K562 (cell line): ENCODE measurements around the gene TUBA8. TPM values are rescaled to one million over a fixed set of nuclear protein-coding genes. Genes with fewer than 3 reads are reported as not detected.

ENCODE experiments used
- ATAC-seq: fragments of 200-7000 bp; cut with Tn5 transposase; 3 replicates; pipeline ENCODE4 v1.9.1; 2020; ENCODE audit warnings: moderate library complexity
- BruUV-seq: library from RNA; stranded (reverse); fragments of 400-500 nt; replicated peaks from 2 replicates; lab custom pipeline; 2021; lab: Mats Ljungman, UMichigan
- CTCF ChIA-PET: fragments of 300-600 bp; formaldehyde crosslinking; extraction: SDS; loops from one replicate; lab custom pipeline; 2021; ENCODE audit warnings: low intra/inter-chr PET ratio; lab: Yijun Ruan, JAX
- POLR2A ChIA-PET: fragments of 300-600, 350-650 bp; sonication (Branson Sonifier 250); formaldehyde crosslinking; extraction: SDS; loops from one replicate; lab custom pipeline; 2021; ENCODE audit warnings: antibody characterized with exemption, inconsistent platforms; lab: Yijun Ruan, JAX
- DNase-seq, 4 experiments: peaks; one replicate each; pipeline versions ENCODE4 v3.0.0 to v3.0.0-alpha.2; 2011 to 2018; ENCODE audit warnings: low spot score in 3 of 4, mixed read lengths in 3 of 4; ENCODE audit errors: extremely low read depth in 1 of 4
- FAIRE-seq: peaks from 2 replicates; lab custom pipeline; 2011; peaks lifted over from hg19 to GRCh38; lab: Jason Lieb, UNC
- H2AFZ ChIP-seq: 2 replicates; pipeline ENCODE4 v1.6.0; 2011; ENCODE audit warnings: low read depth, low read length, control low read depth, inconsistent platforms
- H3K27ac ChIP-seq: fragments of 200-600 bp; 3 replicates; pipeline ENCODE4 v1.8.0; 2011; ENCODE audit warnings: low read depth, mild to moderate bottlenecking, control low read depth, inconsistent platforms, low read length, moderate library complexity, mixed read lengths; ENCODE audit errors: extremely low read depth
- H3K27me3 ChIP-seq, 2 experiments: fragments of 300-600 bp in 1 of 2; 2 replicates in 1 of 2; 3 replicates in 1 of 2; pipeline versions ENCODE4 v1.6.0 to v1.8.0; 2011; ENCODE audit warnings: inconsistent platforms in 2 of 2, low read length in 2 of 2, mild to moderate bottlenecking in 1 of 2, mixed read lengths in 1 of 2, moderate library complexity in 1 of 2; ENCODE audit not compliant: control insufficient read depth in 2 of 2, insufficient read depth in 2 of 2
- H3K36me3 ChIP-seq: fragments of 300-600 bp; 3 replicates; pipeline ENCODE4 v1.8.0; 2011; ENCODE audit warnings: mild to moderate bottlenecking, low read length, inconsistent platforms; ENCODE audit not compliant: control insufficient read depth, insufficient read depth
- H3K4me1 ChIP-seq, 2 experiments: fragments of 200-600 bp in 1 of 2; replicated peaks in 1 of 2; 2 replicates in 1 of 2; 3 replicates in 1 of 2; pipeline versions ENCODE4 v1.5.1 to v1.8.0; 2011; ENCODE audit warnings: inconsistent platforms in 2 of 2, low read length in 2 of 2, mild to moderate bottlenecking in 1 of 2, mixed read lengths in 1 of 2, moderate library complexity in 1 of 2; ENCODE audit not compliant: control insufficient read depth in 2 of 2, insufficient read depth in 2 of 2
- H3K4me2 ChIP-seq: 2 replicates; pipeline ENCODE4 v1.6.1; 2011; ENCODE audit warnings: low read length, control low read depth, inconsistent platforms, mixed read lengths; ENCODE audit not compliant: insufficient read depth
- H3K4me3 ChIP-seq: fragments of 200-600 bp; sonication (generic), shearing (Covaris generic); 2 replicates; pipeline ENCODE4 v1.5.1; 2016; ENCODE audit warnings: control low read depth, inconsistent platforms
- H3K79me2 ChIP-seq: fragments of 200-600 bp; 3 replicates; pipeline ENCODE4 v1.8.0; 2011; ENCODE audit warnings: low read length, inconsistent platforms; ENCODE audit not compliant: control insufficient read depth, insufficient read depth
- H3K9ac ChIP-seq, 2 experiments: 2 replicates each; pipeline versions ENCODE4 v1.6.0 to v1.6.1; 2011; ENCODE audit warnings: low read depth in 2 of 2, low read length in 2 of 2, control low read depth in 1 of 2, inconsistent platforms in 1 of 2, mild to moderate bottlenecking in 1 of 2, mixed read lengths in 1 of 2; ENCODE audit not compliant: insufficient read depth in 1 of 2
- H3K9me1 ChIP-seq: one replicate; pipeline ENCODE4 v1.6.0; 2011; ENCODE audit warnings: inconsistent platforms, mild to moderate bottlenecking, low read length, moderate library complexity; ENCODE audit not compliant: control insufficient read depth, insufficient read depth
- H3K9me3 ChIP-seq: replicated peaks from 2 replicates; pipeline ENCODE4 v1.5.1; 2011; ENCODE audit warnings: low read depth, low read length, inconsistent platforms; ENCODE audit not compliant: control insufficient read depth, insufficient read depth
- H4K20me1 ChIP-seq: replicated peaks from 2 replicates; pipeline ENCODE4 v1.6.1; 2011; ENCODE audit warnings: low read length, inconsistent platforms, mixed read lengths; ENCODE audit not compliant: control insufficient read depth, insufficient read depth
- MEF2D ChIP-seq: conservative IDR thresholded peaks from 2 replicates; pipeline ENCODE4 v1.6.1; 2016; ENCODE audit warnings: low read depth, missing genetic modification characterization, missing compliant biosample characterization
- ZNF24 ChIP-seq: fragments of 450-650 bp; IDR thresholded peaks from 2 replicates; pipeline ENCODE4 v1.6.1; 2016
- WGBS: fragments of 100-300 bp; shearing (Covaris generic); methylation state at CpG from one replicate; pipeline ENCODE4 v1.1.6; 2016; ENCODE audit warnings: low coverage, mixed read lengths; ENCODE audit not compliant: insufficient coverage; ENCODE audit errors: missing lambda C conversion rate; 5-methylcytosine and 5-hydroxymethylcytosine counted together
- in situ Hi-C: fragments of 300-500 bp; cut with MboI; formaldehyde crosslinking; loops from 4 replicates; pipeline ENCODE4 v1.15.0; 2018; ENCODE audit warnings: inconsistent platforms, mixed read lengths
- intact Hi-C: fragments of 100-400 bp; cut with micrococcal nuclease; formaldehyde crosslinking; loops from 2 replicates; pipeline ENCODE4 v1.14.2; 2022
- polyA plus RNA-seq, 8 experiments: library from polyadenylated mRNA; depleted of rRNA in 4 of 8; stranded (reverse) in 5 of 8; unstranded in 3 of 8; fragments of >200 nt; fragmentation: Nextera tagmentation in 2 of 8; fragmentation: Illumina TruSeq in 1 of 8; extraction: Ambion mirVana in 2 of 8; extraction: Trizol in 1 of 8; gene quantifications; 2 replicates each; pipeline versions ENCODE4 v1.2.1 to v1.2.3, GENCODE V29; 2011 to 2014; ENCODE audit warnings: inconsistent platforms in 1 of 8, missing spikeins in 1 of 8
- total RNA-seq, 7 experiments: library from RNA; depleted of rRNA in 6 of 7; stranded (reverse); fragments of >200 nt in 6 of 7; fragmentation: Illumina TruSeq in 2 of 7; extraction: Trizol in 2 of 7; gene quantifications; 2 replicates each; pipeline versions ENCODE4 v1.2.1 to v1.2.3, GENCODE V29; 2011 to 2021; ENCODE audit warnings: low replicate concordance in 1 of 7
- TF ChIP-seq, protein P1 (sequence below), 2 experiments: IDR thresholded peaks; 2 replicates each; pipeline ENCODE4 v1.6.1; 2012; ENCODE audit warnings: improper control_type of control experiment in 2 of 2, low read depth in 2 of 2, low read length in 2 of 2, borderline replicate concordance in 1 of 2

TUBA8 gene
- total and polyA plus RNA-seq, 9 of the 15 experiments (the other 6 are each of a cell fraction or from before 2014, with no cell fraction given): 0.07 to 1.1 (median 0.65) TPM

DNA sequence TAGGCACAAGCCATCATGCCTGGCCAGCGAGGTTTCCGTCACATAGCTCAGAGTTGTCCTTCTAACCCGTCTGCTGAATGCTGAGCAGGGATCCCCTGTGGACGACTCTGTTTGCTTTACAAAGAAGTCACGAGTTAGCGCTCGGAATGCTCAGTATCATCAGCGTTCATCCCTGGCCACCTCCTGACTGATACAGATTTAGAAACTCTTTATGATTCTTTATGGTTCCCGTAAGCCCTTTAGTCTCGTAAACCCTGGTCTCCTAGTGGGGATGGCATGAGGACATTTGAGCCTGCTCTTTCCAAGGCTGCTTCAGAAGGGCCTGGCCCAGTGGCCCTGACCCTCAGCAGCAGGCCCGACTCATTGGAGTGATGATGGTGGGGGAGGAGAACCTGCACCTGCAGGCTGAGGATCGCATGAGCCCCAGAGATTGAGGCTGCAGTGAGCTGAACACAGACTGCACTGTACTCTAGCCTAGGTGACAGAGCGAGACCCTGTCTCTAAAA, 23.2 kb upstream of the TUBA8 start (continued):
- TF ChIP-seq, protein P1, sequence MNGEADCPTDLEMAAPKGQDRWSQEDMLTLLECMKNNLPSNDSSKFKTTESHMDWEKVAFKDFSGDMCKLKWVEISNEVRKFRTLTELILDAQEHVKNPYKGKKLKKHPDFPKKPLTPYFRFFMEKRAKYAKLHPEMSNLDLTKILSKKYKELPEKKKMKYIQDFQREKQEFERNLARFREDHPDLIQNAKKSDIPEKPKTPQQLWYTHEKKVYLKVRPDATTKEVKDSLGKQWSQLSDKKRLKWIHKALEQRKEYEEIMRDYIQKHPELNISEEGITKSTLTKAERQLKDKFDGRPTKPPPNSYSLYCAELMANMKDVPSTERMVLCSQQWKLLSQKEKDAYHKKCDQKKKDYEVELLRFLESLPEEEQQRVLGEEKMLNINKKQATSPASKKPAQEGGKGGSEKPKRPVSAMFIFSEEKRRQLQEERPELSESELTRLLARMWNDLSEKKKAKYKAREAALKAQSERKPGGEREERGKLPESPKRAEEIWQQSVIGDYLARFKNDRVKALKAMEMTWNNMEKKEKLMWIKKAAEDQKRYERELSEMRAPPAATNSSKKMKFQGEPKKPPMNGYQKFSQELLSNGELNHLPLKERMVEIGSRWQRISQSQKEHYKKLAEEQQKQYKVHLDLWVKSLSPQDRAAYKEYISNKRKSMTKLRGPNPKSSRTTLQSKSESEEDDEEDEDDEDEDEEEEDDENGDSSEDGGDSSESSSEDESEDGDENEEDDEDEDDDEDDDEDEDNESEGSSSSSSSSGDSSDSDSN (IDR thresholded peaks at IDR 0.05; ENCODE audit: borderline replicate concordance in 1 of 2, low read depth in 2 of 2, low read length in 2 of 2): no peak

DNA sequence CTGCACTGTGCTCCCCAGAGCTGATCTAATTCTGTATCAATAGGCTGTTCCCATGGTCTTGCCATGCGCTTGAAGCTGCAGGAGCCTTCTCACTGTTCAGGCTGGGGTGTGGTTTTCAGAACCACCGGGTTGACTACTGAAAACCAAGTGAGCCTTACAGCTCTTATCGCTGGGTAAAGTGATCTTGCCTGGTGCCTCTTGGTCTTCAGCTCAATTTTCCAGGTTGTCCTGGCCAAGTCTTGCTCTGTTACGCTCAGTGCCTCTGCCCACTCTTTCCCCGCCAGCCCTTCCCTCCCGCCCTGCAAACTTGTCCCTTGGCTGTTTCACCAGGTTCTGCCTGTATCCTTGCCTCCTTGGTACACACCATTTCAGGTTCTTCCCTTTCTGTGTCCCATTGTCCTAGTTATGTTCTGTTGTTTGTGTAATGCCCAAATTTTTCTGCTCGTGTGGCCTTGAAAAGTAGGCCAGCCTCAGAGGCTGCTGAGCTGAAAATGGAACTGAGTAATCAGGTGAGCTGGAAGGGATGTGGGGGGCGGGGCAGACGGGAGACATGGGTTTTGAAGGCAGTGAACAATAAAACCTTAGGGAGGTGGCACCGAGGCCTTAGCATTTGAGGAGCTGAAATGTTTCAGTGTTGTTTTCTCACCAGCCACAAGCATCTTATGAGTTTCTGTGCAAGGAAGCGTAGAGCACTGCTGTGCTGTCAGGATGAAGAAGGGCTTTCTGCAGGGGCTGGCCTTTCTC, 21.6 kb upstream of the TUBA8 start:
- no TSS peak for BruUV-seq
- no peak overlapping the region for H3K4me2 ChIP-seq
- CTCF ChIA-PET: no interaction called here

More for the DNA sequence above, 21.6 kb upstream of the TUBA8 start:
- intact Hi-C loops: no loop called here
- FAIRE-seq (no peak), DNase-seq (no peak), ATAC-seq (no peak; the same call in 1 of the 3 replicates)
- TF ChIP-seq ZNF24 (no peak), MEF2D (tag) (no peak)
- in situ Hi-C loops: no loop called here
- Histone ChIP-seq H3K9ac (no peak overlapping the region), H3K4me1 (no peaks in the 10 kb centered on the region), H3K9me1 (peaks cover 5% of the 10 kb centered on the region), H3K4me3 (no peak overlapping the region), H2AFZ (no peak overlapping the region), H3K79me2 (no peaks in the 10 kb centered on the region), H3K27ac (no peak overlapping the region), H3K27me3 (no peaks in the 10 kb centered on the region), H4K20me1 (no peaks in the 10 kb centered on the region), H3K36me3 (peaks cover 64% of the 10 kb centered on the region; the same call in 2 of the 3 replicates), H3K9me3 (no peaks in the 10 kb centered on the region)
- POLR2A ChIA-PET: interaction anchor here (0.7 to 2.3 kb wide), 4 partner anchors 9 to 17 kb away, joined by 3 to 7 read pairs (median 5); partner anchors contain the start of gene PEX26
- WGBS: 87% methylated on average over 11 of the region's 11 CpGs
